GM13976 (cell line): Measurements from ENCODE around the gene AMN.

Experiments used
- DNase-seq: peaks from one replicate; pipeline ENCODE4 v3.0.0; 2012; ENCODE audit warnings: low spot score
- CTCF ChIP-seq: IDR thresholded peaks from 2 replicates; pipeline ENCODE4 v1.5.1; 2012; ENCODE audit warnings: borderline replicate concordance, mild to moderate bottlenecking; ENCODE audit not compliant: insufficient read depth; ENCODE audit errors: extremely low read depth, missing control alignments, control extremely low read depth
- in situ Hi-C: fragments of 300-500 bp; cut with MboI; formaldehyde crosslinking; loops from one replicate; pipeline ENCODE4 v1.12.0; 2022; ENCODE audit warnings: low sequenced_read_pairs, mixed read lengths, inconsistent platforms; ENCODE audit not compliant: unreplicated experiment

AMN gene

GRCh38 chr14:102939820-102940561 lies 17.5 kb downstream of the AMN start:
- DNase-seq = no peak
- in situ Hi-C loops = no loop called here
- TF ChIP-seq CTCF = no peak

- DNase-seq = no peak
- in situ Hi-C loops = no loop called here
- no peak for TF ChIP-seq CTCF
Observed at GRCh38 chr14:102940729-102941362, 18.4 kb downstream of the AMN start.

GRCh38 chr14:102941419-102942011 lies 19.1 kb downstream of the AMN start:
- in situ Hi-C loops = no loop called here
- no peak for TF ChIP-seq CTCF

GRCh38 chr14:102942069-102942468 lies 19.6 kb downstream of the AMN start:
- in situ Hi-C loops = no loop called here
- TF ChIP-seq CTCF = no peak
- no peak for DNase-seq

More at GRCh38 chr14:102941419-102942011, 19.1 kb downstream of the AMN start:
- DNase-seq = no peak

- no peak for DNase-seq
- TF ChIP-seq CTCF = no peak
- in situ Hi-C loops = no loop called here
Observed at GRCh38 chr14:102943454-102943853, 21.0 kb downstream of the AMN start.

- no peak for DNase-seq
- in situ Hi-C loops = no loop called here
- TF ChIP-seq CTCF = no peak
Observed at GRCh38 chr14:102943979-102944378, 21.5 kb downstream of the AMN start.
